Activated naive CD8-positive, alpha-beta T cell treated with anti-CD3 and anti-CD28 coated beads for 36 hours (primary cell): Measurements from ENCODE around the gene RPA3. TPM values are rescaled to one million over a fixed set of nuclear protein-coding genes. Genes with fewer than 3 reads are reported as not detected.

Source experiments
- DNase-seq: peaks from one replicate; pipeline ENCODE4 v3.0.0; 2021
- H3K27ac Mint-ChIP-seq: one replicate; pipeline ENCODE4 v1.8.0; 2022; ENCODE audit warnings: mild to moderate bottlenecking, moderate library complexity, mixed read lengths
- H3K27me3 Mint-ChIP-seq: one replicate; pipeline ENCODE4 v1.8.0; 2022; ENCODE audit warnings: mild to moderate bottlenecking, mixed read lengths
- H3K36me3 Mint-ChIP-seq: one replicate; pipeline ENCODE4 v1.8.0; 2021; ENCODE audit warnings: mild to moderate bottlenecking, mixed read lengths
- H3K4me1 Mint-ChIP-seq: one replicate; pipeline ENCODE4 v1.8.0; 2021; ENCODE audit warnings: mixed read lengths
- H3K4me3 Mint-ChIP-seq: one replicate; pipeline ENCODE4 v1.8.0; 2022; ENCODE audit warnings: mild to moderate bottlenecking, moderate library complexity, mixed read lengths
- H3K9me3 Mint-ChIP-seq: one replicate; pipeline ENCODE4 v1.8.0; 2022; ENCODE audit warnings: mixed read lengths
- total RNA-seq, 2 experiments: library from RNA; stranded (reverse); gene quantifications; one replicate each; pipeline ENCODE4 v1.2.3, GENCODE V29; 2021

Gene RPA3
- total RNA-seq, 2 experiments from 2014 or later: 168 to 174 TPM

DNA sequence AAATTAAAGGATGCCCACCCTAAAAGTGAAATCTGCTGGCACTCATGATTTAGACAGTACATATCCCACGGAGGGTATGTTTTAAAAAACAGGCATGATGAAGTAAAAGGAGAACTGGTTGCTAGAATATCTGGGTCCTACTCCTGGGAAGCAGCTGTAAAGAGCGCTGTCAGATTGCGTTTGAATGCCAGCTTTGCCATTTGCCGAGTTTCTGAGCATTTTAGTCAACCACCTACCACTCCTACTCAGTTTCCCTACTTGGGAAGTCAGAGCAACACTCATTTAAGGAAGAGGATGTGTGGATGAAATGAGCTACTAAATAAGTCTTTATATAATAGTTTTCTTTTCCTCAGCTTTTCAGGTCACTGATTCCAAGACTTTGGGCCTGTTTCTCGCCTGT is 79.0 kb downstream of the RPA3 start:
- Mint-ChIP-seq H3K27ac (peak overlapping the region; percentile 100), H3K27me3 (no peaks in the 10 kb centered on the region), H3K36me3 (peaks cover 43% of the 10 kb centered on the region), H3K9me3 (no peaks in the 10 kb centered on the region), H3K4me3 (peak overlapping the region; percentile 95), H3K4me1 (peaks cover 22% of the 10 kb centered on the region)
- DNase-seq: no peak

DNA sequence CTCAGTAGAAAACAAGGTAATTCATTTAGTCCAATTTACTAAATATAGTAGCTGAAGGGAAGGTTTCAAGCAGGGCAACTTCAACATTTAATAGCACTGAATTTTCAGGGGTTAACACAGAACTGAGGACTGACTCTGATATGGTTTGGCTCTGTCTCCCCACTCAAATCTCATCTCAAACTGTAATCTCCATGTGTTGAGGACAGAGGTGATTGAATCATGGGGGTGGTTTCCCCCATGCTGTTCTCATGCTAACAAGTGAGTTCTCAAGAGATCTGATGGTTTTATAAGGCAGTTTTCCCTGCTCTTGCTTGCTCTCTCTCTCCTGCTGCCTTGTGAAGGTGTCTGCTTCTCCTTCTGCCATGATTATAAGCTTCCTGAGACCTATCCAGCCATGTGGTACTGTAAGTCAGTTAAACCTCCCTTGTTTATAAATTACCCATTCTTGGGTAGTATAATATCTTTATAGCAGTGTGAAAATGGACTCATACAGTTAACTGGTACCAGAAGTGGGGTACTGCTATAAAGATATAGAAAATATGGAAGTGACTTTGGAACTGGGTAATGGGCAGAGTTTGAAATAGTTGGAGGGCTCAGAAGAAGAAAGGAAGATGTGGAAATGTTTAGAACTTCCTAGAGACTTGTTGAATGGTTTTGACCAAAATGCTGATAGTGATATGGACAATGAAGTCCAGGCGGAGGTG is 87.6 kb downstream of the RPA3 start:
- H3K4me3 Mint-ChIP-seq: no peak overlapping the region
- no peak for DNase-seq
- peaks cover 9% of the 10 kb centered on the region for H3K36me3 Mint-ChIP-seq
- H3K27ac Mint-ChIP-seq: no peak overlapping the region
- H3K27me3 Mint-ChIP-seq: peaks cover 4% of the 10 kb centered on the region
- no peaks in the 10 kb centered on the region for H3K4me1 Mint-ChIP-seq
- peaks cover 7% of the 10 kb centered on the region for H3K9me3 Mint-ChIP-seq

DNA sequence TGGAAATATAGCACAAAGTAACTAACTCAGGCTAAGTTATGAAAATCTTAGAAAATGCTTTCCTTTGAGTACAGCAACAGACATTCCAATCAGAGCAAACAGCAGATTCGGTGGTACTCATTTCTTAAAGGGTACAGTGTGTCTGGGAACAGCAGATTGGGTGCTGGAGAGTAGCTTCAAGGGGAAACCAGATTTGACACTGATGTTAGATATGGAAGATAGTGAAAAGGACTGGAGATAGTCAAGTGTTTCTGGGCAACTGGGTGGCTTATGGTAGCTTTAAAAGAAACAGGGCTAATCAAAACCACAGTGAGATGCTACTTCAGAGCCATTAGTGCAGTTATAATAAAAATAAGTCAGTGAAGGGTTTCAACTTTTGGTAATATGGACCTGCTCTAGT is 89.9 kb downstream of the RPA3 start:
- no peak overlapping the region for H3K4me3 Mint-ChIP-seq
- H3K4me1 Mint-ChIP-seq: no peaks in the 10 kb centered on the region
- H3K27me3 Mint-ChIP-seq: peaks cover 4% of the 10 kb centered on the region
- peaks cover 7% of the 10 kb centered on the region for H3K36me3 Mint-ChIP-seq
- no peak for DNase-seq
- H3K9me3 Mint-ChIP-seq: peaks cover 7% of the 10 kb centered on the region
- H3K27ac Mint-ChIP-seq: no peak overlapping the region

DNA sequence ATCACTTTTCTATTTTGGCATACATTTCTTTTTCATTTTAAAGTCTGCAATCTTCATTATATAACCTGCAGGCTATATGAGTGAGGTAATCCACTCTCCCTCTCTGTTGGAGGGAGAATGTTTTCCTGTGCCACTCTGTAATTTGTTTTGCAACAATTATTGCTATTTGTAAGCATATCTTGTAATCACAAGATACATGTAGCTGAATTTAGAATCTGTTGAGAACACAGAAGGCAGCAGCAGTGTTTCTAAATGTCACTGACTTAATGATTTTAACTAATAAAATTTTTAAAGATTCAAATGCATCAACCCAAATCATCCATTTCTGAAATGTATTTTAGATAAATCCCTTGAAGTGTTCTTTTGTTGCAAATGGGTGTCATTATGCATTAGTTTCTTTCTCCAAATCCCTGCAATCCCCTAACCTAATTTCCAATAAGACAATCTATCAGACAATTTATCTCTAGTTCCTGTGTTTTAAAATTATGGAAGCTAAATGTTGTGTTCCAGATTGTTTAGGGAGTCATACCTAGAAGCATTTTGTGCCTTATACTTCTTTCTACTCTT is 97.7 kb downstream of the RPA3 start:
- peaks cover under 1% of the 10 kb centered on the region for H3K36me3 Mint-ChIP-seq
- peaks cover 7% of the 10 kb centered on the region for H3K4me1 Mint-ChIP-seq
- no peaks in the 10 kb centered on the region for H3K9me3 Mint-ChIP-seq
- no peak overlapping the region for H3K27ac Mint-ChIP-seq
- H3K27me3 Mint-ChIP-seq: no peaks in the 10 kb centered on the region
- DNase-seq: no peak
- H3K4me3 Mint-ChIP-seq: no peak overlapping the region

DNA sequence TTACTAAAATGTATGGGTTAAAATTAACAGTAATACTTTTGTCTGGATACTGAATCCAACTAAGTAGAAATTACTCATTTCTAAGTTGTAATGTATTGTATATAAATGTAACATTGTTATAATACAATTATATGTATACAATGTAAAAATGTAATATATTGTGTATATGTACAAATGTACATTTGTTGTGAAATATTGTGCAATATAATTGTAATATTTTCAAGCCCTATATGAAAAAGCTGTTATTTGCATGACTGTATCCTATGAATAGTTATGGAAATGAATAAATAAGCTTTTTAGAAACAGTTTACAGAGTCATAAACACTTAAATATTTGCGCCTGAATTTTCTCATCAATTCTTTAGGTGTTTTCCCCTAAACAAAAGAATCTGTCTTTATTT is 98.2 kb downstream of the RPA3 start:
- no peaks in the 10 kb centered on the region for H3K36me3 Mint-ChIP-seq
- no peaks in the 10 kb centered on the region for H3K9me3 Mint-ChIP-seq
- no peak overlapping the region for H3K27ac Mint-ChIP-seq
- no peak overlapping the region for H3K4me3 Mint-ChIP-seq
- peaks cover 7% of the 10 kb centered on the region for H3K4me1 Mint-ChIP-seq
- DNase-seq: no peak
- H3K27me3 Mint-ChIP-seq: no peaks in the 10 kb centered on the region

DNA sequence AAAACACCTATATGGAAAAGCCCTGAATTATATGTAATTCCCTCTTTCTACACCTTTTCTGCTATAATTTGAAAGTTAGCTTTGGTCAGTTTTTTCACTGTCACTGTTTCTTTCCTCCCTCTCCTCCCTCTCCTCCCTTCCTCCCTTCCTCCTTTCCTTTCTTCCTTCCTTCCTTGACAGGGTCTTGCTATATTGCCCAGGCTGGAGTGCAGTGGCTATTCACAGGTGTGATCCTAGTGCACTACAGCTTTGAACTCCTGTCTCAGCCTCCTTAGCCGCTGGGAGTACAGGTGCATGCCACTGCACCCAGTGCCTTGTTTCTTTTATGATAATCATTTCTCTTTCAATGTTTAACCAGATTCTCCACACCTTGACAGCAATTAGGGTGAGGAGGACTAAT is 100.0 kb downstream of the RPA3 start:
- peaks cover 9% of the 10 kb centered on the region for H3K4me1 Mint-ChIP-seq
- no peaks in the 10 kb centered on the region for H3K9me3 Mint-ChIP-seq
- no peaks in the 10 kb centered on the region for H3K27me3 Mint-ChIP-seq
- no peak for DNase-seq
- no peaks in the 10 kb centered on the region for H3K36me3 Mint-ChIP-seq
- no peak overlapping the region for H3K27ac Mint-ChIP-seq
- no peak overlapping the region for H3K4me3 Mint-ChIP-seq

DNA sequence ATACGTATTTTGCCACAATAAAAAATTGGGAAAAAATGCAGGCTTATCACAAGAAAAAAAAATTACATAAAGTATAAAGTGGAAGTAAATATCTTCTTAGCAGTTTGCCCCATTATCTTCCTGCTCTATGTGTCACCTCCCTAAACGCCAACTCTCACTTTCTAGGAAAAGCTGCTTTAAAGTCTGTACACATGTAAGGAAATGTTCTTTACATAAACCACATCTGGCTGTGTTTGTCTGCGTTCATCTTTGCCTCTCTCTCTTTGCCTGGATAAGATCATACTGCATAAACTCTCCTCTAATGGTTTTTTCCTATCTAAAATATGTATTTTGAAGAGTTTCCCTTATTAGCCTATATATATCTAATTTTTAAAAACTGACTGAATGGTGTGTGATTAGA is 100.9 kb downstream of the RPA3 start:
- Mint-ChIP-seq H3K36me3 (no peaks in the 10 kb centered on the region), H3K27ac (no peak overlapping the region), H3K4me3 (no peak overlapping the region), H3K9me3 (no peaks in the 10 kb centered on the region), H3K27me3 (no peaks in the 10 kb centered on the region), H3K4me1 (peaks cover 9% of the 10 kb centered on the region)
- DNase-seq: no peak

DNA sequence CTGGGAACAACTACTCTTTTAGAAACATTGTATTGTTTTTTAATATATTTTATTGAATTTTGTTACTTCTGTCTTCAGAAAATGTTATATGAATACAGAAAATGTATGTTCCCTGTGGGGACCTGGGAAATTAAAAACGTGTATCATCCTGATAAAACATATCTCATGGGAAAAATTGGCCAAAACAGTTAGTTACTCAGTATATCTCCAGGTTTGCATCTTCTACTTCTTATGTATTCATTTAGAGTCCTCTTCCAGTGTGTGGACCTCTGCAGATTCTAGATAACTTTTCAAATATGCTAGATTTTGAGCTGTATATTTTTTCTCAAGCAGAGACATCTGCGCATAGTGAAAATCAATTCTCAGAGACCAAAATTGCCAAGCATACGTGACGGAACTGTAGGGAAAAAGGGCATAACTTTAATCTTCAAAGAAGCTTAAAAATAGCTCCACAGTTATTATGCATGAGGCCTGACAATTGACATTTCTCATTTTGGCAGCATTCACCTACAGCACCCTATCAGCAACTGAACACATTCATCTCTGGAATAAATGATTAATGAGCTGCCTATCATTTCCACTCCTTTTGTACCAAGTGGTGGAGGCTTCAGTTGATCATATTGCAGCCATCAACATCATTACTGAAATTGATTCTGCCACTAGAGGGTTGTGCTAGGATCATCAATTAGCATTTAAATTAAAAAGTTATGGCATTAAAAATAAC is 104.2 kb downstream of the RPA3 start:
- Mint-ChIP-seq H3K9me3 (no peaks in the 10 kb centered on the region), H3K27ac (no peak overlapping the region), H3K4me1 (peaks cover 12% of the 10 kb centered on the region), H3K27me3 (no peaks in the 10 kb centered on the region), H3K36me3 (peaks cover 5% of the 10 kb centered on the region), H3K4me3 (no peak overlapping the region)
- DNase-seq: no peak

DNA sequence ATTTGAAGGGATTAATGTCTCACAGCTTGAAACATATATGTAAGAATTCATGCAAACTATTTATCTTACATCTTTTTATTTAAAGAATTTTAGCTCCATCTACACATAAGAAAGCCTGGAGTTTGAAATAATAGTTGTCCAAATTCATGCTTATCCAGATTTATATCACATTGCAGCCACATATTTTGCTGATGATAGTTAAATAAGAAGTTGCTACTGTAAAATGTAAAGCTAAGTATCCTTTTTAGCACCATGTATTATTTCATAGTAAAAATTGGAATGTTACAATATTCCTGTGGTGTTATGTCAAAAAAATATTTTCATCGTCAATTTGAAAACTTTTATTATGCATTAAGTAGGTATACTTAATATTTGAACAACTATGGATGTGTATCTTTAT is 105.2 kb downstream of the RPA3 start:
- no peaks in the 10 kb centered on the region for H3K9me3 Mint-ChIP-seq
- DNase-seq: no peak
- no peak overlapping the region for H3K27ac Mint-ChIP-seq
- peaks cover 13% of the 10 kb centered on the region for H3K4me1 Mint-ChIP-seq
- no peak overlapping the region for H3K4me3 Mint-ChIP-seq
- no peaks in the 10 kb centered on the region for H3K27me3 Mint-ChIP-seq
- peaks cover 5% of the 10 kb centered on the region for H3K36me3 Mint-ChIP-seq

DNA sequence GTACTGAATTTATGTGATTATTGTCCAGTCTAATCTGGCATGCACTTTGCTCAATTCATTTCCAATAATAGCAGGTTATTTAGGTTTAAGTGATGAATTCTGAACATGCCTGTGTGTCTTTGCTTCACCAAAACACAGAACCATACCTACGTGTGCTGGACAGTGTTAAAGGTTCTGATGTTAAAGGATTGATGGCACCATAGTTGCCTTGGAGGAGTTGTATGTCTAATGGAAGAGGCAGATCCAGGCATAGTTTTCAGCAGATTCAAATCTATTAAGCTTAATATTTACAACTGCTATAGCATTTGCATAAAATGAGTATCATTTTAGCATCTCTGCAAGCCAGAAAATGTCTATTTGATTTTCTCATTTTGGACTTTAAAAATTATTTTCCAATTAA is 105.9 kb downstream of the RPA3 start:
- Mint-ChIP-seq H3K27ac (no peak overlapping the region), H3K4me3 (no peak overlapping the region), H3K4me1 (peaks cover 9% of the 10 kb centered on the region), H3K27me3 (no peaks in the 10 kb centered on the region), H3K9me3 (no peaks in the 10 kb centered on the region), H3K36me3 (peaks cover 8% of the 10 kb centered on the region)
- no peak for DNase-seq

DNA sequence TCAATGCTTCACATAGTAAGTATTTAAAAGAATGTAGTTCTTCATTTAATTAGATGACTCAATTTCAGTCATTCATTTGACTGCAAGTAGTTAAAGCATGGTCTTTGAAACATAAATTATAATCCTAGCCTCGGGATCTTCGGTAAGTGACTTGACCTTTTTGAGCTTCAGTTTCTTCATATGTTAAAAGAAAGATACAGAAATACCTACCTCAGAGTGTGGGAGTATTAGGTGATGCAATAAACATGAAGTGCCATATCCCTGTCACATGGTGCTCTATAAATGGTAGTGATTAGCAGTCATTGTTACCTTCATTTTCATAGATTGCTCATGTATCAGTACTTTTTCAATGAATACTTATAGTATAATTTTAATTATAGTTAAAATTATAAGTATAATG is 109.1 kb downstream of the RPA3 start:
- peaks cover 6% of the 10 kb centered on the region for H3K4me1 Mint-ChIP-seq
- no peak overlapping the region for H3K4me3 Mint-ChIP-seq
- H3K27me3 Mint-ChIP-seq: no peaks in the 10 kb centered on the region
- peak overlapping the region; percentile 63 for H3K27ac Mint-ChIP-seq
- no peak for DNase-seq
- H3K9me3 Mint-ChIP-seq: no peaks in the 10 kb centered on the region
- peaks cover 10% of the 10 kb centered on the region for H3K36me3 Mint-ChIP-seq

- no peak overlapping the region for H3K4me3 Mint-ChIP-seq
Measured at GRCh38 chr7:7607010-7607409, 111.4 kb downstream of the RPA3 start.

GRCh38 chr7:7596176-7596575 is 122.2 kb downstream of the RPA3 start:
- H3K36me3 Mint-ChIP-seq: peaks cover 32% of the 10 kb centered on the region

More at GRCh38 chr7:7607010-7607409, 111.4 kb downstream of the RPA3 start:
- peaks cover 10% of the 10 kb centered on the region for H3K36me3 Mint-ChIP-seq
- no peak for DNase-seq
- H3K27ac Mint-ChIP-seq: no peak overlapping the region
- peaks cover 3% of the 10 kb centered on the region for H3K4me1 Mint-ChIP-seq
- no peaks in the 10 kb centered on the region for H3K27me3 Mint-ChIP-seq
- no peaks in the 10 kb centered on the region for H3K9me3 Mint-ChIP-seq

DNA sequence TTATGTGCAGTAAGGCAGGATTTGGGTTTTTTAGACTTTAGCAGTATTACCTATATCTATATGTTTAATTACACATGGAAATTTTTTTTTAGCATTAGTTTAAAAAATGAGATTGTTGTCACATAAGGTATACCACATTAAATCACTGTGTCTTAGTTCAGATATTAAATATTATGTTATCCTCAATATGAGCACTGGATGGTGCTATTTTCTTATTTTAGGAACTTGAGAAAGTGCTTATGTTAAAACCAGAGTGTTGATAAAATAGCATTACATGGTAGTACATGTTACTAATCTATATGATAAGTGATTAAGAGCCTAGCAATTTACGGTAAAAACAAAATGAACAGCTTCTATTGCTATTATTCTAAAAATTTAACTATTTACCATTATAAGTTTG is 123.0 kb downstream of the RPA3 start:
- Mint-ChIP-seq H3K9me3 (no peaks in the 10 kb centered on the region), H3K27me3 (no peaks in the 10 kb centered on the region), H3K27ac (no peak overlapping the region), H3K4me3 (no peak overlapping the region), H3K4me1 (no peaks in the 10 kb centered on the region), H3K36me3 (peaks cover 28% of the 10 kb centered on the region)
- no peak for DNase-seq

More at GRCh38 chr7:7596176-7596575, 122.2 kb downstream of the RPA3 start:
- DNase-seq: no peak
- Mint-ChIP-seq H3K27me3 (no peaks in the 10 kb centered on the region), H3K9me3 (peaks cover 5% of the 10 kb centered on the region), H3K4me1 (no peaks in the 10 kb centered on the region), H3K27ac (no peak overlapping the region), H3K4me3 (no peak overlapping the region)
